Naive thymus-derived CD4-positive, alpha-beta T cell (primary cell): Measurements from ENCODE around the gene P3H3. TPM values are rescaled to one million over a fixed set of nuclear protein-coding genes. Genes with fewer than 3 reads are reported as not detected.

Experiments used
- ATAC-seq: fragments of 150-1000 bp; cut with Tn5 transposase; 2 replicates; pipeline ENCODE4 v1.10.0; 2021; ENCODE audit warnings: mild to moderate bottlenecking, moderate library complexity
- CTCF ChIA-PET: fragments of 350-600 bp; sonication (Branson Sonifier 250); formaldehyde crosslinking; loops from one replicate; lab custom pipeline; 2021; ENCODE audit warnings: antibody characterized with exemption; lab: Charles Lee
- POLR2A ChIA-PET: fragments of 350-600 bp; sonication (Branson Sonifier 250); formaldehyde crosslinking; loops from one replicate; lab custom pipeline; 2021; ENCODE audit warnings: antibody characterized with exemption, inconsistent platforms; lab: Charles Lee
- DNase-seq, 9 donors: peaks; one replicate each; pipeline versions ENCODE4 v3.0.0 to v3.0.0-alpha.2; 2020 to 2022; ENCODE audit warnings: mixed read lengths in 1 of 9
- H3K27ac ChIP-seq: one replicate; pipeline ENCODE4 v1.7.0; 2013; ENCODE audit warnings: mild to moderate bottlenecking, low read depth, low read length, moderate library complexity
- H3K27me3 ChIP-seq, 2 donors: one replicate each; pipeline ENCODE4 v1.7.0; 2013; ENCODE audit warnings: low read length in 2 of 2, mild to moderate bottlenecking in 2 of 2, moderate library complexity in 2 of 2; ENCODE audit not compliant: control insufficient read depth in 2 of 2, insufficient read depth in 2 of 2
- H3K36me3 ChIP-seq, 3 experiments: 1 replicate in 2 of 3; 2 replicates in 1 of 3; pipeline ENCODE4 v1.7.0; 2013; ENCODE audit warnings: low read length in 3 of 3, mild to moderate bottlenecking in 3 of 3, moderate library complexity in 1 of 3; ENCODE audit not compliant: insufficient read depth in 3 of 3, control insufficient read depth in 2 of 3
- H3K4me1 ChIP-seq, 2 donors: one replicate each; pipeline ENCODE4 v1.7.0; 2013; ENCODE audit warnings: low read length in 2 of 2, mild to moderate bottlenecking in 2 of 2, moderate library complexity in 1 of 2; ENCODE audit not compliant: control insufficient read depth in 2 of 2, insufficient read depth in 2 of 2
- H3K4me3 ChIP-seq: 2 replicates; pipeline ENCODE4 v1.7.0; 2013; ENCODE audit warnings: mild to moderate bottlenecking, low read length
- H3K9me3 ChIP-seq, 3 experiments: 1 replicate in 2 of 3; 2 replicates in 1 of 3; pipeline ENCODE4 v1.7.0; 2013; ENCODE audit warnings: low read length in 3 of 3; ENCODE audit not compliant: control insufficient read depth in 2 of 3
- H3K27ac Mint-ChIP-seq, 9 donors: one replicate each; pipeline ENCODE4 v1.8.0; 2020 to 2022; ENCODE audit warnings: mixed read lengths in 9 of 9, mild to moderate bottlenecking in 8 of 9, moderate library complexity in 5 of 9, inconsistent platforms in 2 of 9
- H3K27me3 Mint-ChIP-seq, 5 donors: one replicate each; pipeline ENCODE4 v1.8.0; 2021 to 2022; ENCODE audit warnings: mixed read lengths in 5 of 5, mild to moderate bottlenecking in 1 of 5
- H3K36me3 Mint-ChIP-seq, 5 donors: one replicate each; pipeline ENCODE4 v1.8.0; 2020 to 2022; ENCODE audit warnings: mixed read lengths in 5 of 5, mild to moderate bottlenecking in 3 of 5, inconsistent platforms in 1 of 5
- H3K4me1 Mint-ChIP-seq, 7 donors: one replicate each; pipeline ENCODE4 v1.8.0; 2020 to 2022; ENCODE audit warnings: mixed read lengths in 7 of 7, mild to moderate bottlenecking in 3 of 7, inconsistent platforms in 1 of 7
- H3K4me3 Mint-ChIP-seq, 10 donors: one replicate each; pipeline ENCODE4 v1.8.0; 2020 to 2022; ENCODE audit warnings: mild to moderate bottlenecking in 10 of 10, mixed read lengths in 10 of 10, moderate library complexity in 6 of 10, inconsistent platforms in 2 of 10
- H3K9me3 Mint-ChIP-seq, 11 donors: one replicate each; pipeline ENCODE4 v1.8.0; 2020 to 2022; ENCODE audit warnings: mixed read lengths in 11 of 11, mild to moderate bottlenecking in 4 of 11, inconsistent platforms in 1 of 11, moderate library complexity in 1 of 11
- intact Hi-C, 2 donors: fragments of 100-400 bp; cut with micrococcal nuclease; formaldehyde crosslinking; loops; one replicate each; pipeline ENCODE4 v1.15.1; 2023
- polyA plus RNA-seq, 2 donors: library from polyadenylated mRNA; unstranded; fragments of 300-500 nt; fragmentation: Illumina TruSeq; gene quantifications; one replicate each; pipeline ENCODE4 v1.2.3, GENCODE V29; 2021
- total RNA-seq, 6 experiments: library from RNA in 5 of 6; stranded (reverse) in 5 of 6; gene quantifications; 1 replicate in 5 of 6; 2 replicates in 1 of 6; pipeline ENCODE4 v1.2.3 and lab custom pipeline; 2021 to 2026

Gene P3H3
- total and polyA plus RNA-seq, 7 experiments from 2014 or later: 1.5 to 18.2 (median 4.1) TPM

GRCh38 chr12:6786416-6787094 lies 41.7 kb upstream of the P3H3 start:
- peak in 7 of 9 donors; percentile 64 to 89 (median 87) for DNase-seq
- no peaks in the 10 kb centered on the region for H3K27me3 Mint-ChIP-seq
- Histone ChIP-seq H3K27me3 (no peaks in the 10 kb centered on the region), H3K4me3 (peak overlapping the region; percentile 4), H3K27ac (peak overlapping the region; percentile 88), H3K36me3 (no peaks in the 10 kb centered on the region), H3K4me1 (peaks cover 0 to 67% of the 10 kb centered on the region in 2 donors), H3K9me3 (no peaks in the 10 kb centered on the region)
- H3K27ac Mint-ChIP-seq: peak overlapping the region; percentile 92 to 98 (median 96)
- peak; percentile 85 for ATAC-seq
- H3K36me3 Mint-ChIP-seq: peaks cover 0 to 7% (median 0%) of the 10 kb centered on the region in 5 donors
- H3K4me1 Mint-ChIP-seq: peaks cover 35 to 79% (median 70%) of the 10 kb centered on the region in 7 donors
- intact Hi-C loops: no loop called here
- ChIA-PET CTCF (interaction anchor here (0.6 to 3.2 kb wide), 4 partner anchors 10 to 38 kb away, joined by 3 to 12 read pairs (median 4); partner anchors contain the start of gene PTMS), POLR2A (interaction anchor here (0.6 to 2.3 kb wide), 15 partner anchors 8 to 216 kb away, joined by 3 to 17 read pairs (median 3); partner anchors contain the start of genes C12orf57, LAG3, MLF2 and P3H3)
- no peaks in the 10 kb centered on the region for H3K9me3 Mint-ChIP-seq
- H3K4me3 Mint-ChIP-seq: peak overlapping the region; percentile 67 to 83 (median 76)

- H3K4me3 ChIP-seq: peak overlapping the region; percentile 4
- no peaks in the 10 kb centered on the region for H3K27me3 ChIP-seq
- no peaks in the 10 kb centered on the region for H3K9me3 ChIP-seq
- H3K27ac ChIP-seq: peak overlapping the region; percentile 88
- peaks cover 0 to 63% of the 10 kb centered on the region in 2 donors for H3K4me1 ChIP-seq
- peak overlapping the region in 9 of 10 donors; percentile 67 to 83 (median 76) for H3K4me3 Mint-ChIP-seq
- no peaks in the 10 kb centered on the region for H3K36me3 ChIP-seq
- intact Hi-C loops: no loop called here
- peaks cover 36 to 82% (median 73%) of the 10 kb centered on the region in 7 donors for H3K4me1 Mint-ChIP-seq
- no peaks in the 10 kb centered on the region for H3K9me3 Mint-ChIP-seq
- peaks cover 0 to 14% (median 0%) of the 10 kb centered on the region in 5 donors for H3K36me3 Mint-ChIP-seq
- DNase-seq (peak in 1 of 9 donors; percentile 2), ATAC-seq (no peak)
- H3K27ac Mint-ChIP-seq: peak overlapping the region; percentile 92 to 98 (median 96)
- ChIA-PET CTCF (interaction anchor here (0.6 to 3.2 kb wide), 3 partner anchors 21 to 37 kb away, joined by 3 to 12 read pairs (median 6); partner anchors contain the start of gene PTMS), POLR2A (interaction anchor here (0.6 to 2.3 kb wide), 15 partner anchors 8 to 217 kb away, joined by 3 to 17 read pairs (median 4); partner anchors contain the start of genes C12orf57, LAG3, MLF2 and P3H3)
- no peaks in the 10 kb centered on the region for H3K27me3 Mint-ChIP-seq
Observed at GRCh38 chr12:6787309-6787708, 40.9 kb upstream of the P3H3 start.

GRCh38 chr12:6788972-6789924 lies 39.0 kb upstream of the P3H3 start, which contains the start of gene CD4:
CD4 (plus strand) TSS chr12:6789528; CDS start chr12:6800139, 10,611 bp downstream.
- H3K27ac ChIP-seq: peak within 1 kb of the TSS; percentile 86

DNA sequence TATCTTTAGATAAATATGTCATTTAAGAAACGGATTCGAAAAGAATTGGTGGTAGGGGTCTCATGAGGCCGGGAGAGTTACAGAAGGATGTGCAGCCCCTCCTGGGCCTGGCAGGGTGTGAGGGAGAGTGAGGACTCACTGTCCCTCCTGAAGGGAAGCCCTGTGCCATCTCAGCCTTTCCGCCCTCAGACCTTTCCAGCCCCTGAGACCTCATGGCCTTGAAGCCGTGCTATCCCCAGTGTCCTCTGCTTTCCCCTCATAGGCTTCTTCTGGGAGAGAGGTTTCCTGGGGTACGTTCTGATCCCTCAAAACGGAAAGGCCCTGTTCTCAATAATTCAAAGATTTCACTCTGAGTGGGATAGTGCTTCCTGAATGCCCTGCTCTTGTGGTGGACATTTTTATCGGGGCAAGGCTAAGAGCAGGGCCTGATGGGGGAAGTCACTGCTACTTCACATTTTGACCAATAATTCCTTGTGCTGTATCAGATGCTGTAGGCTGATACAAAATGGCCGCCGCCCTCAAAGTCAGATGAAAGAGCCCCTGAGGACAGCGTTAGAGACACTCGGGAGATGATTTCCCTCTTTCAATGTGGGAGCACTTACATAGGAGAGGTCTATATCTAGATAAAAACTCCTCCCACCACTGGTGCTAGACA lies 37.6 kb upstream of the P3H3 start:
- H3K9me3 Mint-ChIP-seq: no peaks in the 10 kb centered on the region
- H3K4me3 Mint-ChIP-seq: peak overlapping the region; percentile 85 to 99 (median 96)
- H3K27ac ChIP-seq: peak overlapping the region; percentile 86
- H3K4me1 ChIP-seq: peaks cover 0 to 42% of the 10 kb centered on the region in 2 donors
- no peaks in the 10 kb centered on the region for H3K27me3 ChIP-seq
- DNase-seq: peak in 5 of 9 donors; percentile 46 to 56 (median 49)
- intact Hi-C loops: loop anchor here in 1 of 2 donors (2.0 to 5.0 kb wide), 2 partner anchors 34 to 103 kb away; partner anchors contain the start of gene ZNF384
- H3K36me3 Mint-ChIP-seq: peaks cover 4 to 27% (median 7%) of the 10 kb centered on the region in 5 donors
- H3K4me1 Mint-ChIP-seq: peaks cover 54 to 81% (median 70%) of the 10 kb centered on the region in 7 donors
- CTCF ChIA-PET: interaction anchor here (1.4 to 2.7 kb wide), 5 partner anchors 10 to 45 kb away, joined by 3 to 15 read pairs (median 8); partner anchors contain the start of gene MLF2
- peak overlapping the region; percentile 92 to 99 (median 97) for H3K27ac Mint-ChIP-seq
- H3K36me3 ChIP-seq: peaks cover 0 to 6% (median 5%) of the 10 kb centered on the region in 3 experiments
- peak overlapping the region; percentile 87 for H3K4me3 ChIP-seq
- ATAC-seq: peak; percentile 36
- no peaks in the 10 kb centered on the region for H3K27me3 Mint-ChIP-seq
- POLR2A ChIA-PET: interaction anchor here (0.6 to 3.3 kb wide), 17 partner anchors 10 to 187 kb away, joined by 3 to 29 read pairs (median 8); partner anchors contain the start of genes COPS7A, ENO2, GPR162 and MLF2
- no peaks in the 10 kb centered on the region for H3K9me3 ChIP-seq

More at GRCh38 chr12:6788972-6789924, 39.0 kb upstream of the P3H3 start, which contains the start of gene CD4:
- Histone ChIP-seq H3K4me3 (peak within 1 kb of the TSS; percentile 87), H3K27me3 (no peaks in the 10 kb centered on the region), H3K9me3 (no peaks in the 10 kb centered on the region), H3K36me3 (no peaks in the 10 kb centered on the region), H3K4me1 (peaks cover 0 to 47% of the 10 kb centered on the region in 2 donors)
- POLR2A ChIA-PET: interaction anchor here (0.5 to 2.7 kb wide), 30 partner anchors 9 to 327 kb away, joined by 3 to 23 read pairs (median 4); partner anchors contain the start of genes CDCA3, COPS7A, ENO2 and GPR162
- intact Hi-C loops: loop anchor here (1.0 to 2.0 kb wide), 5 partner anchors 10 to 65 kb away; partner anchors contain the start of genes MLF2 (in 2 of the 2), COPS7A (in 1 of the 2), LAG3 (in 1 of the 2) and USP5 (in 1 of the 2)
- Mint-ChIP-seq H3K27me3 (no peaks in the 10 kb centered on the region), H3K36me3 (peaks cover 0 to 21% (median 0%) of the 10 kb centered on the region in 5 donors), H3K4me1 (peaks cover 48 to 82% (median 70%) of the 10 kb centered on the region in 7 donors), H3K27ac (peak within 1 kb of the TSS; percentile 92 to 99 (median 97)), H3K9me3 (no peaks in the 10 kb centered on the region), H3K4me3 (peak within 1 kb of the TSS; percentile 85 to 99 (median 96))
- CTCF ChIA-PET: interaction anchor here (0.9 to 3.2 kb wide), 11 partner anchors 8 to 46 kb away, joined by 3 to 15 read pairs (median 6); partner anchors contain the start of genes LAG3, MLF2, P3H3 and PTMS
- peak in 8 of 9 donors; percentile 74 to 83 (median 80) for DNase-seq
- peak; percentile 63 for ATAC-seq

DNA sequence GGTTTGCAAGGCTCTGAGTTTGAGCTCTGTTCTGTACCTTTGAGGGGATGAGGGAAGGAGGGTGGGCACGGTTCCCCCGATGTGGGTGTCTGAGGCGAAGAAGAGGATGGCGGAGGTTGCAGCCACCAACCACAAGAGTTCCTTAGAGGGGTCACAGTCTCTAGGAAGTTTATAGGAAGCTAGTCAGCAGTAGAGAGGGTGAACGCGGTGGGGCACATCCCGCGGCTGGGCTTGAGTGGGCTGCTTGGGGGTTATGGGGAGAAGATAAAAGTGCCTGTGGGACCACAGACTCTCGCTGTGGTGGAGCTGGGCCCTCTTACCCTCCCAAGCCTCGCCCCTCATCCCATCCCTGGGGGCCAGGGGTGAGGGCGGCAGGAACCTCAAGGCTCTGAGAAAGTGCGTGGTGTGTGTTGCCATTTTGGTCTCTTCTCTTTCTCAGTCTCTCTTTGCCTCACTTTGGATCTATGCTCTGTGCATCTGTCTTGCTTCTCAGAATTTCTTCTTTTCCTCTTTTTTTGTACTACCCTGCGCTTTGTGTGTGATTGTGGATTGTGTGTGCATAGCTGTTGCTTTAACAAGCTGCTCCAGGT lies 36.2 kb upstream of the P3H3 start:
- H3K27me3 ChIP-seq: no peaks in the 10 kb centered on the region
- H3K27ac ChIP-seq: peak overlapping the region; percentile 86
- Mint-ChIP-seq H3K9me3 (no peaks in the 10 kb centered on the region), H3K27ac (peak overlapping the region; percentile 88 to 99 (median 97)), H3K27me3 (no peaks in the 10 kb centered on the region), H3K36me3 (peaks cover 4 to 37% (median 14%) of the 10 kb centered on the region in 5 donors), H3K4me3 (peak overlapping the region; percentile 85 to 99 (median 96)), H3K4me1 (peaks cover 51 to 82% (median 71%) of the 10 kb centered on the region in 7 donors)
- peaks cover 0 to 20% (median 13%) of the 10 kb centered on the region in 3 experiments for H3K36me3 ChIP-seq
- intact Hi-C loops: loop anchor here (1.0 to 5.0 kb wide), 4 partner anchors 17 to 105 kb away; partner anchors contain the start of gene ZNF384 (in 1 of the 2)
- H3K9me3 ChIP-seq: no peaks in the 10 kb centered on the region
- H3K4me3 ChIP-seq: peak overlapping the region; percentile 87
- POLR2A ChIA-PET: interaction anchor here (0.8 to 3.3 kb wide), 18 partner anchors 9 to 189 kb away, joined by 3 to 29 read pairs (median 6); partner anchors contain the start of genes CDCA3, GPR162, LAG3 and MLF2
- DNase-seq: peak in 2 of 9 donors; percentile 22 to 55
- peak; percentile 22 for ATAC-seq
- peaks cover 0 to 35% of the 10 kb centered on the region in 2 donors for H3K4me1 ChIP-seq
- CTCF ChIA-PET: interaction anchor here (0.5 to 2.7 kb wide), 9 partner anchors 9 to 123 kb away, joined by 3 to 18 read pairs (median 7); partner anchors contain the start of gene MLF2
